GM12878 (cell line): ENCODE data around the gene TNFSF9. TPM values are rescaled to one million over a fixed set of nuclear protein-coding genes. Genes with fewer than 3 reads are reported as not detected.

Source experiments
- ATAC-seq: fragments of 200-7000 bp; cut with Tn5 transposase; 3 replicates; pipeline ENCODE4 v1.9.1; 2020; ENCODE audit warnings: mild to moderate bottlenecking, moderate library complexity
- BruUV-seq: library from RNA; stranded (reverse); fragments of 400-500 nt; replicated peaks from 2 replicates; lab custom pipeline; 2021; lab: Mats Ljungman, UMichigan
- CTCF ChIA-PET: fragments of 300-600 bp; sonication (Branson Sonifier 250); formaldehyde crosslinking; extraction: SDS; loops from one replicate; lab custom pipeline; 2021; ENCODE audit warnings: inconsistent platforms; lab: Yijun Ruan, JAX
- POLR2A ChIA-PET: fragments of 350-600 bp; formaldehyde crosslinking; extraction: SDS; loops from one replicate; lab custom pipeline; 2021; ENCODE audit warnings: inconsistent platforms; lab: Charles Lee
- RAD21 ChIA-PET: fragments of 300-600 bp; sonication (Branson Sonifier 250); formaldehyde crosslinking; loops from one replicate; lab custom pipeline; 2023; ENCODE audit warnings: antibody characterized with exemption; ENCODE audit not compliant: unreplicated experiment; lab: Charles Lee
- SMC1A ChIA-PET: fragments of 300-600 bp; sonication (Branson Sonifier 250); formaldehyde crosslinking; loops from one replicate; lab custom pipeline; 2023; ENCODE audit not compliant: unreplicated experiment, uncharacterized antibody; lab: Charles Lee
- DNase-seq: peaks from one replicate; pipeline ENCODE4 v3.0.0-alpha.2; 2011; ENCODE audit warnings: low read depth, low spot score
- FAIRE-seq: peaks from 3 replicates; lab custom pipeline; 2011; peaks lifted over from hg19 to GRCh38; lab: Jason Lieb, UNC
- H2AFZ ChIP-seq: 2 replicates; pipeline ENCODE4 v1.6.0; 2011; ENCODE audit warnings: low read depth, low read length, control low read depth; ENCODE audit not compliant: control insufficient read depth
- H3K27ac ChIP-seq: 2 replicates; pipeline ENCODE4 v1.5.1; 2011; ENCODE audit warnings: control low read depth; ENCODE audit not compliant: control insufficient read depth, insufficient read depth
- H3K27me3 ChIP-seq, 2 experiments: replicated peaks in 1 of 2; 2 replicates each; pipeline versions ENCODE4 v1.6.0 to v1.6.1; 2011; ENCODE audit warnings: low read length in 1 of 2; ENCODE audit not compliant: control insufficient read depth in 2 of 2, insufficient read depth in 2 of 2
- H3K36me3 ChIP-seq, 2 experiments: 2 replicates each; pipeline ENCODE4 v1.5.1; 2011; ENCODE audit warnings: low read length in 1 of 2; ENCODE audit not compliant: control insufficient read depth in 2 of 2, insufficient read depth in 2 of 2
- H3K4me1 ChIP-seq: 2 replicates; pipeline ENCODE4 v1.6.1; 2011; ENCODE audit warnings: mild to moderate bottlenecking, low read length, moderate library complexity, mixed read lengths; ENCODE audit not compliant: control insufficient read depth, insufficient read depth
- H3K4me2 ChIP-seq: 2 replicates; pipeline ENCODE4 v1.6.0; 2011; ENCODE audit warnings: control low read depth; ENCODE audit not compliant: control insufficient read depth, insufficient read depth
- H3K4me3 ChIP-seq: fragments of 200-600 bp; sonication (generic); 2 replicates; pipeline ENCODE4 v1.5.1; 2016
- H3K79me2 ChIP-seq: 2 replicates; pipeline ENCODE4 v1.6.0; 2011; ENCODE audit warnings: low read length; ENCODE audit not compliant: control insufficient read depth, insufficient read depth
- H3K9ac ChIP-seq: 2 replicates; pipeline ENCODE4 v1.8.0; 2011; ENCODE audit warnings: low read length, control low read depth, mixed read lengths; ENCODE audit not compliant: control insufficient read depth, insufficient read depth
- H3K9me3 ChIP-seq: replicated peaks from 3 replicates; pipeline ENCODE4 v1.5.1; 2011; ENCODE audit warnings: mild to moderate bottlenecking, low read length; ENCODE audit not compliant: control insufficient read depth, insufficient read depth
- H4K20me1 ChIP-seq: 2 replicates; pipeline ENCODE4 v1.6.0; 2011; ENCODE audit not compliant: control insufficient read depth, insufficient read depth
- BCL3 ChIP-seq: IDR thresholded peaks from 2 replicates; pipeline ENCODE4 v1.6.1; 2011; ENCODE audit warnings: borderline replicate concordance, low read depth, mild to moderate bottlenecking, moderate library complexity, low read length; ENCODE audit not compliant: insufficient read depth, poor library complexity, severe bottlenecking
- CBX3 ChIP-seq: fragments of 200-600 bp; sonication (generic); IDR thresholded peaks from 2 replicates; pipeline ENCODE4 v1.6.1; 2016; ENCODE audit warnings: low read depth, borderline replicate concordance
- CREB1 ChIP-seq: IDR thresholded peaks from 2 replicates; pipeline ENCODE4 v1.6.1; 2012; ENCODE audit warnings: low read depth, mild to moderate bottlenecking, inconsistent platforms
- EED ChIP-seq: sonication (generic); IDR thresholded peaks from 2 replicates; pipeline ENCODE4 v1.6.1; 2016; ENCODE audit warnings: antibody characterized with exemption, low read depth
- HDGF ChIP-seq: fragments of 450-650 bp; IDR thresholded peaks from 2 replicates; pipeline ENCODE4 v1.6.1; 2016; ENCODE audit warnings: antibody characterized with exemption
- JUNB ChIP-seq: IDR thresholded peaks from 2 replicates; pipeline ENCODE4 v1.6.1; 2016; ENCODE audit warnings: antibody characterized with exemption, mild to moderate bottlenecking
- MEF2B ChIP-seq: fragments of 450-650 bp; IDR thresholded peaks from 2 replicates; pipeline ENCODE4 v1.6.1; 2018; ENCODE audit warnings: mild to moderate bottlenecking, moderate library complexity; ENCODE audit not compliant: partially characterized antibody, poor library complexity, severe bottlenecking
- MYB ChIP-seq: fragments of 150-350 bp; IDR thresholded peaks from 2 replicates; pipeline ENCODE4 v1.6.1; 2014; ENCODE audit warnings: mild to moderate bottlenecking, low read depth, low read length, borderline replicate concordance
- MYC ChIP-seq: IDR thresholded peaks from 2 replicates; pipeline ENCODE4 v1.6.1; 2011; ENCODE audit warnings: mild to moderate bottlenecking, low read length, moderate library complexity, inconsistent platforms; ENCODE audit not compliant: insufficient read depth, insufficient replicate concordance, insufficient read length, severe bottlenecking
- NFIC ChIP-seq: IDR thresholded peaks from 2 replicates; pipeline ENCODE4 v1.6.1; 2012; ENCODE audit warnings: low read depth, mild to moderate bottlenecking, inconsistent platforms, low read length, moderate library complexity
- NFXL1 ChIP-seq: fragments of 450-650 bp; IDR thresholded peaks from 2 replicates; pipeline ENCODE4 v1.6.1; 2017; ENCODE audit warnings: antibody characterized with exemption, mild to moderate bottlenecking, borderline replicate concordance
- RB1 ChIP-seq: fragments of 450-650 bp; formaldehyde crosslinking; IDR thresholded peaks from 2 replicates; pipeline ENCODE4 v1.6.1; 2017; ENCODE audit warnings: mild to moderate bottlenecking, borderline replicate concordance
- ZBED1 ChIP-seq: IDR thresholded peaks from 2 replicates; pipeline ENCODE4 v1.6.1; 2016; ENCODE audit warnings: borderline replicate concordance
- ZNF687 ChIP-seq: fragments of 450-650 bp; IDR thresholded peaks from 2 replicates; pipeline ENCODE4 v1.6.1; 2017; ENCODE audit warnings: mild to moderate bottlenecking, moderate library complexity
- WGBS: methylation state at CpG from one replicate; pipeline ENCODE4 v1.1.6; 2016; ENCODE audit warnings: low lambda C conversion rate; ENCODE audit not compliant: insufficient replicate concordance, insufficient coverage; ENCODE audit errors: missing lambda C conversion rate; 5-methylcytosine and 5-hydroxymethylcytosine counted together
- in situ Hi-C: fragments of 300-500 bp; cut with MboI; formaldehyde crosslinking; loops from 9 replicates; pipeline ENCODE4 v1.14.3; 2018; ENCODE audit warnings: mixed read lengths
- intact Hi-C: fragments of 100-400 bp; cut with micrococcal nuclease; formaldehyde crosslinking; loops from one replicate; pipeline ENCODE4 v1.14.2; 2022; ENCODE audit not compliant: unreplicated experiment
- polyA plus RNA-seq, 11 experiments: library from polyadenylated mRNA; depleted of rRNA in 4 of 11; unstranded in 6 of 11; stranded (reverse) in 5 of 11; fragments of >200 nt; fragmentation: Nextera tagmentation in 4 of 11; fragmentation: Illumina TruSeq in 1 of 11; extraction: Ambion mirVana in 4 of 11; extraction: Trizol in 1 of 11; gene quantifications; 1 replicate in 1 of 11; 2 replicates in 10 of 11; pipeline versions ENCODE4 v1.2.1 to v1.2.3, GENCODE V29; 2011 to 2016; ENCODE audit warnings: inconsistent platforms in 2 of 11, missing spikeins in 2 of 11, low read depth in 1 of 11
- total RNA-seq, 4 experiments: library from RNA; depleted of rRNA in 3 of 4; stranded (reverse); fragments of >200 nt in 3 of 4; fragmentation: Illumina TruSeq in 1 of 4; extraction: Trizol in 1 of 4; gene quantifications; 2 replicates each; pipeline versions ENCODE4 v1.2.1 to v1.2.3, GENCODE V29; 2013 to 2021
- TF ChIP-seq, protein P1 (sequence below): IDR thresholded peaks from 2 replicates; pipeline ENCODE4 v1.6.1; 2011; ENCODE audit warnings: low read depth, mild to moderate bottlenecking, low read length, moderate library complexity, borderline replicate concordance; ENCODE audit errors: extremely low read depth

Gene TNFSF9
- total and polyA plus RNA-seq, 10 of the 15 experiments (the other 5 are each of a cell fraction or from before 2014, with no cell fraction given), result 6.2 to 75.3 (median 22.1) TPM

GRCh38 chr19:6577476-6578125, 46.8 kb downstream of the TNFSF9 start:
- POLR2A ChIA-PET, result interaction anchor here (0.5 to 3.4 kb wide), 16 partner anchors 8 to 117 kb away, joined by 3 to 40 read pairs (median 5); partner anchors contain the start of genes CD70 and TNFSF9
- peak overlapping the region; percentile 89 for H3K4me2 ChIP-seq
- TF ChIP-seq JUNB (peak; percentile 54), BCL3 (peak; percentile 55), CBX3 (no peak), CREB1 (peak; percentile 91), ZBED1 (peak; percentile 86), EED (peak; percentile 98), MEF2B (peak; percentile 95), MYC (no peak), MYB (peak; percentile 96), NFXL1 (no peak), HDGF (peak; percentile 81; the same call in 1 of the 2 replicates), NFIC (peak; percentile 92), ZNF687 (peak; percentile 31), RB1 (no peak)
- TF ChIP-seq, protein P1, sequence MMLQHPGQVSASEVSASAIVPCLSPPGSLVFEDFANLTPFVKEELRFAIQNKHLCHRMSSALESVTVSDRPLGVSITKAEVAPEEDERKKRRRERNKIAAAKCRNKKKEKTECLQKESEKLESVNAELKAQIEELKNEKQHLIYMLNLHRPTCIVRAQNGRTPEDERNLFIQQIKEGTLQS, result no peak

More at GRCh38 chr19:6577476-6578125, 46.8 kb downstream of the TNFSF9 start:
- no peaks in the 10 kb centered on the region for H3K27me3 ChIP-seq
- WGBS, result under 1% methylated on average over 5 of the region's 5 CpGs
- H4K20me1 ChIP-seq, result no peaks in the 10 kb centered on the region
- ChIA-PET SMC1A (interaction anchor here (0.7 to 2.4 kb wide), 20 partner anchors 10 to 286 kb away, joined by 3 to 30 read pairs (median 5); partner anchors contain the start of gene TNFSF14), RAD21 (interaction anchor here (0.7 to 2.3 kb wide), 14 partner anchors 10 to 61 kb away, joined by 3 to 24 read pairs (median 6); partner anchors contain the start of gene TNFSF9), CTCF (interaction anchor here (0.5 to 2.1 kb wide), 13 partner anchors 10 to 204 kb away, joined by 3 to 10 read pairs (median 4); partner anchors contain the start of gene TNFSF9)
- DNase-seq (peak; percentile 96), ATAC-seq (peak; percentile 89), FAIRE-seq (peak; percentile 94)
- peak overlapping the region; percentile 99 for H3K27ac ChIP-seq
- BruUV-seq, result TSS peak; percentile 99
- H3K9me3 ChIP-seq, result peaks cover 2% of the 10 kb centered on the region; the same call in 1 of the 3 replicates
- H2AFZ ChIP-seq, result no peak overlapping the region
- intact Hi-C loops (loop anchor here (1.0 kb wide), 2 partner anchors 11 to 25 kb away; no protein-coding TSS in a partner anchor), in situ Hi-C loops (no loop called here)
- no peaks in the 10 kb centered on the region; the same call in 1 of the 2 replicates for H3K79me2 ChIP-seq
- H3K36me3 ChIP-seq, result peaks cover 0 to under 1% of the 10 kb centered on the region in 2 experiments; a peak in 1 of 4 replicates
- H3K4me3 ChIP-seq, result peak overlapping the region; percentile 26; the same call in 1 of the 2 replicates
- peak overlapping the region; percentile 79 for H3K9ac ChIP-seq
- peaks cover 50% of the 10 kb centered on the region for H3K4me1 ChIP-seq
